Testis (tissue), 3 donors: ENCODE data around the gene PARP3. TPM values are rescaled to one million over a fixed set of nuclear protein-coding genes. Genes with fewer than 3 reads are reported as not detected.

ENCODE experiments used
- DNase-seq: peaks from one replicate; pipeline ENCODE4 v3.0.0-alpha.2; 2019
- H3K27ac ChIP-seq, 2 donors: fragments of 200-600 bp; sonication (generic); one replicate each; pipeline ENCODE4 v1.5.1; 2019
- H3K27me3 ChIP-seq: fragments of 200-600 bp; sonication (generic); one replicate; pipeline ENCODE4 v1.5.1; 2019
- H3K36me3 ChIP-seq: fragments of 200-600 bp; sonication (generic); one replicate; pipeline ENCODE4 v1.5.1; 2017; ENCODE audit warnings: low read depth; ENCODE audit errors: missing control alignments
- H3K4me1 ChIP-seq: fragments of 200-600 bp; sonication (generic); one replicate; pipeline ENCODE4 v1.5.1; 2019
- H3K4me3 ChIP-seq, 2 donors: fragments of 200-600 bp; sonication (generic); one replicate each; pipeline ENCODE4 v1.5.1; 2017 to 2019
- H3K9me3 ChIP-seq: fragments of 200-600 bp; sonication (generic); one replicate; pipeline ENCODE4 v1.5.1; 2017
- CTCF ChIP-seq, 3 experiments: fragments of 450-650 bp in 2 of 3; fragments of 200-600 bp in 1 of 3; sonication (generic) in 1 of 3; IDR thresholded peaks; one replicate each; pipeline ENCODE4 v1.5.1; 2016 to 2019; ENCODE audit warnings: antibody characterized with exemption in 3 of 3, mild to moderate bottlenecking in 2 of 3, moderate library complexity in 1 of 3
- POLR2A ChIP-seq: fragments of 450-650 bp; IDR thresholded peaks from one replicate; pipeline ENCODE4 v1.6.1; 2017; ENCODE audit warnings: antibody characterized with exemption, mild to moderate bottlenecking, moderate library complexity
- WGBS, 2 donors: methylation state at CpG; one replicate each; pipeline ENCODE4 v1.1.5; 2018; 5-methylcytosine and 5-hydroxymethylcytosine counted together
- intact Hi-C: fragments of 100-400 bp; cut with DNase I; formaldehyde crosslinking; loops from one replicate; pipeline ENCODE4 v1.15.1; 2023; ENCODE audit warnings: low total_unique reads
- polyA plus RNA-seq: library from polyadenylated mRNA; stranded (reverse); fragments of 350-450 nt; fragmentation: Illumina TruSeq; extraction: RNeasy Lipid Tissue Mini Kit (QIAGEN cat#74804); gene quantifications from one replicate; pipeline ENCODE4 v1.2.3, GENCODE V29; 2014; ENCODE audit warnings: low read depth, low replicate concordance; ENCODE audit not compliant: insufficient read depth
- total RNA-seq, 2 donors: library from RNA; depleted of rRNA; stranded (reverse); fragments of >200 nt; gene quantifications; one replicate each; pipeline ENCODE4 v1.2.3, GENCODE V29; 2016

The PARP3 gene
- total and polyA plus RNA-seq, 3 donors from 2014 or later, result 17.5 to 24.7 (median 18.2) TPM

- no peaks in the 10 kb centered on the region for H3K27me3 ChIP-seq
- intact Hi-C loops, result no loop called here
- no peak overlapping the region for H3K4me3 ChIP-seq
- TF ChIP-seq CTCF (IDR thresholded peaks at IDR 0.05) (no peak), POLR2A (no peak)
- DNase-seq, result no peak
- no peak overlapping the region for H3K27ac ChIP-seq
- 89 to 95% methylated on average over 14 of the region's 14 CpGs for WGBS, 2 donors
- H3K9me3 ChIP-seq, result no peaks in the 10 kb centered on the region
- H3K4me1 ChIP-seq, result peaks cover 13% of the 10 kb centered on the region
- H3K36me3 ChIP-seq, result no peaks in the 10 kb centered on the region
Measured at GRCh38 chr3:51945926-51946705, 4.0 kb downstream of the PARP3 start.

DNA sequence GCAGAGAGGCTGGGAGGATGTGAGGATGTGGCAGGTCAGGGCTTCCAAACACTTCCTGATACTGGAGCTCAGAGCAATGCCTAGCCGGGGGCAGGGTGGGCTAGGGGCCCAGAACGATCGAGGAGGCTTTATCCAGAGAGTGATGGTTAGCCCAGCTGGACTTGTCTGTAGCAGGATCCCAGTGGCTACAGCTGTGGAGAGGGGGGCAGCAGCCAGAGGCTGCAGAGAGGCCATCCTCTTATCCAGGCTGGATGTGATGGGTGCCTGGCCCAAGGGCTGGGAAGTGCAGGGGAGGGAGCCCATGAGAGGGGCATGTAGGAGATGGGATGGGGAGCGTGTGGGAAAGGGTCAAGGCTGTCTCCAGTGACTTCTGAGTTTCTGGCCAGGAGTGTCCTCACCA lies 4.6 kb downstream of the PARP3 start:
- intact Hi-C loops, result no loop called here
- no peak for DNase-seq
- no peak for TF ChIP-seq POLR2A
- TF ChIP-seq CTCF (IDR thresholded peaks at IDR 0.05), result no peak
- Histone ChIP-seq H3K4me3 (no peak overlapping the region), H3K36me3 (no peaks in the 10 kb centered on the region), H3K27ac (no peak overlapping the region), H3K4me1 (peaks cover 11% of the 10 kb centered on the region), H3K9me3 (no peaks in the 10 kb centered on the region), H3K27me3 (no peaks in the 10 kb centered on the region)
- WGBS, 2 donors, result 92% methylated on average over 4 of the region's 4 CpGs

DNA sequence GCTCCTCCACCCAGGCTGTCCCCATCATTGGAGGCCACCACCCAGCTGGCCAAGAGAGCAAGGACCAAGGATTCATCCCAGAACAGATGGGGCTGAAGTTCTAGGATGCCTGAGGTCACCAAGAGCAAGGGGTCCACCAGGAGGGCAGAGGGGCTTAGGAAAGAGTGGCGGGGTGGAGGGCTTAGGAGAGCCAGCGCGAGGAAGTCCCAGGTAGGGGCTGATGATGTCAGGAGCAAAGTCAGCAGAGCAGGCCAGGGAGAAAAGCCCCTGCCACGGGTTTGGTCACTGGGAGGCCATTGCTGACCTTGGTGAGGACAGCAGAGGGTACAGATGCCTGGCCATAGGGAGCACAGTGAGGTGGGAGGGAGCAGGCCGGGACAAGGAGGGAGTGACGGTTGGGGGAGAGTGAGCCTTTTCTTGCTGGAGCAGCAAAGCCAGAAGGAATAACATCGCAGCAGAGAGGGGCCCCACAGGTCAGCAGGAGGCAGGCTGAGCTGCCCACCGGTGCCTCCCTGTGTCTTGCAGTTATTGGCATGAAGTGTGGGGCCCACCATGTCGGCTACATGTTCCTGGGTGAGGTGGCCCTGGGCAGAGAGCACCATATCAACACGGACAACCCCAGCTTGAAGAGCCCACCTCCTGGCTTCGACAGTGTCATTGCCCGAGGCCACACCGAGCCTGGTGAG lies 5.2 kb downstream of the PARP3 start:
- no peak overlapping the region for H3K4me3 ChIP-seq
- 78 to 85% methylated on average over 12 to 13 of the region's 13 CpGs for WGBS, 2 donors
- TF ChIP-seq POLR2A (no peak), CTCF (IDR thresholded peaks at IDR 0.05) (no peak)
- peaks cover 9% of the 10 kb centered on the region for H3K4me1 ChIP-seq
- intact Hi-C loops, result no loop called here
- no peak for DNase-seq
- H3K27ac ChIP-seq, result no peak overlapping the region
- no peaks in the 10 kb centered on the region for H3K27me3 ChIP-seq
- H3K36me3 ChIP-seq, result no peaks in the 10 kb centered on the region
- no peaks in the 10 kb centered on the region for H3K9me3 ChIP-seq

DNA sequence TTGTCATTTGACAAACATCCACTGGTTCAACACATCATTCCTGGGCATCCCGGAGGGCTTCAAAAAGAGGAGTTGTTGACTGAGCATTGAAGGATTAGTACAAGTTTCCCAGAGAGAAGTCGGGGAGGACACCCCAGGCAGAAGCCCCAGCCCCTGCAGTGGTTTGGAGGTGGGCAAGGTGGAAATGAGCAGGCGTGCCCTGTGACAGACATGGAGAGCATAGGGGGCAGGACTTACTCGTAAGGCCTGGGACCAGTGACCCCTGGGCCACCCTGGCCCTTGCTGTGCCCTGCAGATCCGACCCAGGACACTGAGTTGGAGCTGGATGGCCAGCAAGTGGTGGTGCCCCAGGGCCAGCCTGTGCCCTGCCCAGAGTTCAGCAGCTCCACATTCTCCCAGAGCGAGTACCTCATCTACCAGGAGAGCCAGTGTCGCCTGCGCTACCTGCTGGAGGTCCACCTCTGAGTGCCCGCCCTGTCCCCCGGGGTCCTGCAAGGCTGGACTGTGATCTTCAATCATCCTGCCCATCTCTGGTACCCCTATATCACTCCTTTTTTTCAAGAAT lies 5.9 kb downstream of the PARP3 start:
- Histone ChIP-seq H3K27me3 (no peaks in the 10 kb centered on the region), H3K27ac (no peak overlapping the region), H3K9me3 (no peaks in the 10 kb centered on the region), H3K36me3 (no peaks in the 10 kb centered on the region), H3K4me3 (no peak overlapping the region), H3K4me1 (peaks cover 2% of the 10 kb centered on the region)
- intact Hi-C loops, result no loop called here
- 92 to 100% methylated on average over 7 to 9 of the region's 10 CpGs for WGBS, 2 donors
- TF ChIP-seq CTCF (IDR thresholded peaks at IDR 0.05) (no peak), POLR2A (no peak)
- no peak for DNase-seq
